HG03521 (cell line): Measurements from ENCODE around the gene MAGEA9B.
"Not testable (repeated sequence)": the region's sequence is repeated elsewhere in the genome, so short reads cannot be mapped to it uniquely, and the experiment has no call there.

Experiments used
- ATAC-seq: cut with Tn5 transposase; IDR thresholded peaks from one replicate; pipeline ENCODE4 v1.9.1; 2021; ENCODE audit warnings: mild to moderate bottlenecking, moderate library complexity; ENCODE audit not compliant: unreplicated experiment

Gene MAGEA9B

GRCh38 chrX:149572743-149573142 lies 14.5 kb downstream of the MAGEA9B start:
- ATAC-seq, result no peak

- ATAC-seq, result no peak
Observed at GRCh38 chrX:149571770-149572169, 15.5 kb downstream of the MAGEA9B start.

GRCh38 chrX:149570668-149571067 lies 16.6 kb downstream of the MAGEA9B start:
- no peak for ATAC-seq

GRCh38 chrX:149569770-149570169 lies 17.5 kb downstream of the MAGEA9B start:
- ATAC-seq, result no peak

DNA sequence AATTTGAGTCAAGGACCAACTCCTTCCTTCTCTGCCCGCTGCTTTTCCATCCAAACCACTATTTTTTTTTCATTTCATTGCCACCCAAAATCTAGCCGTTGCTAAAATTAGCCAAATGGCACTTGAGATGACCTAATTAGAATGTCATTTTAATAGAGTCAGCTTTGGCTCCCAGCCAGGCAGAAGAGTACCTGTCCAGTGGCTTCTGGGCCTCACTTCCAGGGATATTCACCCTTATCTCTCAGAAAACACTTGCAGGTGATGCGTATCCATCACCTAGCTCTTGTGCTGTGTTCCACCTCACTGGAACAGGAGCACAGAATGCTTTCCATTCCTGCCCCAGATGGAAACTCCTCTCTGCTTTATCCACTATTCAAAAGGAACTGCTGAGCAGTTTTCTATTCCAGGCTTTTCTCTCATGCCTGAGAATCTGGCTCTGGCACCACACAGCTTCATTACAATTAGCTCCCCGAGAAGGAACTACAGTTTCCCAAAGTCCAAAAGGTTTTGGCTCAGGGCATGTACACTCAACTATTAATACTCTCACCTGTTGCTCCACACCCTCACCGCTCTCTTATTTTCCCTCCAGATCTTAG lies 18.5 kb downstream of the MAGEA9B start:
- no peak for ATAC-seq

DNA sequence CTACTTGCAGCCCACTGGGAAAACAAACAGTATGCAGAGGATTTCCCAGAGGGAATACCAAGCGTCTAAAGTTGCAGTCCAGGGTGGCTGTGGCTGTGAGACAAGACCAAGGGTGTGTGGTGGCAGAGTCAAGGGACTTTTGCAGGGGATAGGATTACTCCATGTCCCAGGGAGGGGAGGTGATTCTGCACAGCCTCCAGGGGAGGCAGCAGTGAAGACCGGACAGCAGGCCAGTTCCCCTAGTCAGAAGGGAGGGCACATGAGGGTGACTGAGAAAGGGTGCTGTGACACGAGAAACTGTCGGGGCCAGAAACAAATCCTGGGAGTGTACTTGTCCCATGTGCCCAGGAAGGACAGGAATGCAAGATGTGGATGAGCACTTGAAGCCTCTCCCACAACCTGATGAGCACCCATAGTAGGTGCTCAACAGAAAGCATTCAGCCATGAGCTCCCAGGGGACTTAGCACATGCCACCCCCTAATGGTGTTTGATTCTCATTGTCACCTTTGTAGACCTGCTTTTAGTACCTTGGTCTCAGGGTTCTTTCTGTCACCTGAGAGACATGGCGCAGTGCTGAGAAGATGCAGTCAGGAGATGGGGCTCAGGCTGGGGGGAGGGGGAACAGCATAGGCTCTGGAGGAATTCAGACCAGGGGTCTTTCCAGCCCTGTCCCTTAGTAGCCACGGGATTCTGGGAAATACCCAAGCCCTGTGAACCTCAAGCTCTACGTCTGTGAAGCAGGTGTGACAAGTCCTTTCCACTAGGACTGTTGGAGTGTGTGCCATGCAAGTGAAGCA lies 19.4 kb downstream of the MAGEA9B start:
- ATAC-seq, result no peak

DNA sequence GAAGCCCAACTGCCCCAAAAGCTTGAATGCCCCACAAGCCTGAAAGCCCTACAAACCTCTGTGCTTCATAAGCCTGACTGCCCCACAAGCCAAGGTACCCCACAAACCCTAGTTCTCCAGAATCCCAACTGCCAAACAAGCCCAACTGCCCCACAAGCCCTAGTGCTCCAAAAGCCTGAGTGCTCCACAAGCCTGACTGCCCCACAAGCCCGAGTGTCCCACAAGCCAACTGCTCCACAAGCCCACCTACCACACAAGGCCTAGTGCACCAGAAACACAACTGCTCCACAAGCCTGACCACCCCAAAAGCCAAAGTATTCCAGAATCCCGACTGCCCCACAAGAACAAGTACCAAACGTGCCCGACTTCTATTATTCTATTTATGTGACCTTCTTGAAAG lies 23.9 kb downstream of the MAGEA9B start:
- ATAC-seq, result no peak

GRCh38 chrX:149555251-149555650 lies 32.0 kb downstream of the MAGEA9B start:
- ATAC-seq, result not testable (repeated sequence)

DNA sequence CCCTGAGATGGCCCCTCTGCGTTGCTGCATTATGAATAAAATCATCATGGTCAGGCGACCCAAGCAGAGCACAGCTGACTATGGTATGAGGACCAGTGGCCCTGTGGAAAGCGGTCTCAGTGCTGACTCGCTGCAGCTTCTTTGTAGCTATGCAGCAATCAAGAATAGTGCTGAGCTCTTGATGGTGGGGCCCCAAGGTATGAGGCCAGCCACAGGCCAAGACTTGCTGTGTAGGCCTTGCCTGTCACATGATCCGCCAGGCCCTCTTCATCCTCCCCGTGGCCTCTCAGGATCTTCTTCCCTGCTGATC lies 35.4 kb downstream of the MAGEA9B start:
- not testable (repeated sequence) for ATAC-seq

- not testable (repeated sequence) for ATAC-seq
Observed at GRCh38 chrX:149551245-149551938, 35.9 kb downstream of the MAGEA9B start.

DNA sequence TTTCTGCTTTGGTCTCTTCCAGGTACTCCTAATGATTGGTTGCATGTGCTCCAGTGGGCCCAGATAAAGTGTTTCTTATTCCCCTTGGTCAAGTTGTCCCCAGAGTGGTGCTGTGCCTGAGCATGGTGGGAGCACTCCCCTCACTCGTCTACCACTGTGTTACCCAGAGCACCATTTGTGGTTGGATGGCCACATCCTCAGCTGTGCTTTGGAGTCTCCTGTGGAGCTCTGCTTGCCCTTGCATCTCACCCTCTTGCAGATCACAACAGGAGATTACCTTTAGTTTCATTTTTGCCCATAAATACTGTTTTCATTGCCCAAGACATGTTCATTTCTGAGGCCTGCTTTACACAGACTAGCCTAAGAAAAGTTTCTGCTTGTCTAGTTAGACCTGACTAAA lies 36.8 kb downstream of the MAGEA9B start:
- ATAC-seq, result not testable (repeated sequence)

- ATAC-seq, result not testable (repeated sequence)
Observed at GRCh38 chrX:149549701-149550100, 37.6 kb downstream of the MAGEA9B start, which contains the start of gene HSFX3. Gene HSFX3 (minus strand): TSS chrX:149549924. CDS start chrX:149549852, 72 bp downstream.

DNA sequence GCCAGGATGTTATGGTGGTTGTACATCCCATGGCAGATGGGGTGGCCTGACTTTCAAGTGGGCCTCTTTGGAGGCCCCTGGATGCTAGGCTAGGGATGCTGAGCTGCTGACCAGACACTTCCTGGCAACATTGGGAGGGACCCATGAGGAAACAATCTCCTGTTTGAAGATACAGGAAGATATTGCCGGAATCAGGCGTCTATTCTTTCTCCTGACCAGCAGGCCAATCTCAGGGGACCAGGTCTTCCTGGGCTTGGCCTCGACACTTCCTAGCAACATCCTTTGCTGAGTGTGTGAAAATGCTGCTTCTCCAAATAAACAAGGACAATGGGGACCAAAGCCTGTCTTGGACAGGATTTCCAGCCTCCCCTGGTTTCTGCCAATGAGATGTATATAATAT lies 39.5 kb downstream of the MAGEA9B start:
- ATAC-seq, result not testable (repeated sequence)

GRCh38 chrX:149546962-149547361 lies 40.3 kb downstream of the MAGEA9B start:
- not testable (repeated sequence) for ATAC-seq

DNA sequence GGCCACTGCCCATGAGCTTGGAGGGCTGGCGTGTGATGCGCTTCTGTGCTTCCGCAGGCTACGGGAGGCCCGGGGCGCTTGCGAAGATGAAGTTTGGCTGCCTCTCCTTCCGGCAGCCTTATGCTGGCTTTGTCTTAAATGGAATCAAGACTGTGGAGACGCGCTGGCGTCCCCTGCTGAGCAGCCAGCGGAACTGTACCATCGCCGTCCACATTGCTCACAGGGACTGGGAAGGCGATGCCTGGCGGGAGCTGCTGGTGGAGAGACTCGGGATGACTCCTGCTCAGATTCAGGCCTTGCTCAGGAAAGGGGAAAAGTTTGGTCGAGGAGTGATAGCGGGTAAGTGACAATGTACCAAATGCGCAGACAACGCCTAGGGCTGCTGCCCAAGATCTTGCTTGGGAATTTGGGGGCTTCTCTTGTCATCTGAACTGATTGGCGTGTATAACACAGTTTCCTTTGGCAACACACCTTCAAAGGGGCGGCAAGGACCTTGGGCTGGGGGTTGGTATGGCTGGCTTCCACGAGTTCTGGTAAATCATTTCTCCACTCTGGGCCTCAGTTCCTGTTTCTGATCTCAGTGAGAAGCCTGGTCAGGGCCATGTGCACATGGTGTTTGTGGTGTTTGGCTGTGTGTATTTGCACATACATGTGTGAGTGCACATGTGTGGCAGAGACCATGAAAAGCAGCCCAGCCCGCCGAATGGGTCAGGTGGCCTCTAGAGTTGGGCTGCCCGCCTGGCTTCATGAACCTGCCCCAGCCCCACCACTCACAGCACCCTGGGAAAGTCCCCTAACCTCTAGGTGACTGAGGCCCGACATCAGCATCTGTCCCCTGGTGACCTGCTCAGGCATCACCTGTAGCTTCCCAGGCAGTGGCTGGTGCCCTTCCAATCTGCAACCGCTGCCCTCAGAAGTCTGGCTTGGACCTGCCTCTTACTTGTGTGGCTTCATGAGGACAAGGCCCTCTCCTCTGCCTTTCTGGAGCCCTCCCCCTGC lies 41.4 kb downstream of the MAGEA9B start:
- not testable (repeated sequence) for ATAC-seq

DNA sequence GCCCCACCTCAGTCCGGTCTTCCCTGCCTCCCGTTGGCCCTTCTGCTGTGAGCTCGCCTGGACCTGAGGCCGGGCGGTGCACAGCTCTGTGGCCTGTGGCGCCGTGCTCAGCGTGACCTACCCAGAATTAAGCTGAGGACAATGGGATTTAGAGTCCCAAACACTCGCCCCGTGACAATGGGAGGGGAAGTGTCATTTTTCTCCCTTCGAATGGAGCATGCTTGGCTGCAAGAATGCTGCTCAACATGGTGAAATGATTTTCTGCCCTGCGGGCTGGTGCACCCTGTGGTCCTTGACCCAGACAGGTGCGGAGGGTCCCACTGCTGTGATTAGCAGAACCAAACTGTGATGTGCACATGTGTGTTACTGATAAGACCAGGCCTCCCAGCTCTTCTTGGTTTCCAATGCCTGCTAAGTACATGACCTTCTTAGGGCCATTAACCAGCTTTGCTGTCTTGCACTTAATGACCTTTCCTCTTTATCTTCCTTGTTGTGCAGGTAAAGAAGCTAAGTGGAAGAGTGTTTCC lies 45.7 kb downstream of the MAGEA9B start:
- ATAC-seq, result no peak

- ATAC-seq, result peak; percentile 69
Observed at GRCh38 chrX:149540621-149541520, 46.4 kb downstream of the MAGEA9B start, which contains the start of gene EOLA1. Gene EOLA1 (plus strand): TSS chrX:149541012. CDS start chrX:149545631, 4,619 bp downstream.

DNA sequence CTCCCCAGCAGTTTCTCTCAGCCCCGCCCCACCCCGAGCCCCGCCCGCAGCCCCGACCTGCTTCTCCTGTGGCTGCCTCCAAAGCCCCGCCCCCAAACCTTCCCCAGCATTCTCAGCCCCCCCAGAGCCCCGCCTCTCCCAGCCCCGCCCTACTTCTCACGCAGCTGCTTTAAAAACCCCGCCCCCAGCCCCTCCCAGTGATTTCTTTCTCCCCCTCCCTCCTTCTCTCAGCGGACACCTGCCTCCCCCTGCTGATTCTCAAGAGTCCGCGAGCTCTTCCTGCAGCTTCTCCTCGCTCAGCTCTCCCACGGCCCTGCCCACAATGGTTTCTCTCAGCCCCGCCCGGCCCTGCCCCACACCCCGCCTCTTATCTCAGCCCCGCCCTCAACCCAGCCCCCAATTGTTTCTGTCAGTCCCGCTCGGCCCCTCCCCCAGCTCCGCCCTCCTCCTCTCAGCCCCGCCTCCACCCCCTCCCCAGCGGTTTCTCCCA lies 47.1 kb downstream of the MAGEA9B start:
- peak; percentile 21 for ATAC-seq
